ENCODE results near the gene PTPRB.

PTPRB gene

DNA sequence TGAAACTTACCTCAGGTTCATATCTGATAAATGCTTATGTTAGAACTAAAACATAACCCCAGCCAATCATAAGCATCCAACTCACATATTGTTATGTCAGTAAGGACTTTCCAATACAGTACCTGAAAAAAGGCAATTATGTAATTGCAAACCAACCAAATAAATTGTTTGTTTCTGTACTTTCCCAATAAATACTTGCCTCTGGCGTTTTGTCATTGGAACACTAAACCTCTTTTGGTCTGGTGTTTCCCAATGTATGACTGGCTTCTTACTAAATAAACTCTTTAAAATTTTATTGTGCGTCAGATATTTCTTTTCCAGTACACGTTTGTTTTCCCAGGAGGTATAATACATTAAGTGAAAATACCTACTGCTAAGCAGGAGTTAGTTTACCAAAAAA, 6.7 kb upstream of the PTPRB start:
- DNase-seq (ENCODE audit: low read depth): no peak

DNA sequence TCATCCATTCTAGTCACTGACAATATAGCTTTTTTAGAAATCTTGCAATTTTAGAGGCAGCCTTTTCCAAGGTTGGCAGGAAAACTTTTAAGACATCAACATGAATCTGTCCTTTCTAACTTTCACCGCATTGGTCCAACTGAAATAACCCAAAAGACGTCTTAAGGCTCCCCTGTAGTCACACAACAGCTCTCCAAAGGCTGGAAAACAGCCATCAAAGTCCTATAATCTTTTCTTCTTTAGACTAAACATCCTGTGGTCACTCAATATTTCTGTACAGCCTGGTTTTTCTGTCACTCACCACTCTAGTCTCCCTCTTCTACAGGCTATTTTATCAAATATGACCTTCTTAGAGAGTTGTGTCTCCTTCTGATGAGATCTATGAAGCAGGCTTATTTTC, 4.5 kb upstream of the PTPRB start:
- DNase-seq (ENCODE audit: low read depth): no peak

DNA sequence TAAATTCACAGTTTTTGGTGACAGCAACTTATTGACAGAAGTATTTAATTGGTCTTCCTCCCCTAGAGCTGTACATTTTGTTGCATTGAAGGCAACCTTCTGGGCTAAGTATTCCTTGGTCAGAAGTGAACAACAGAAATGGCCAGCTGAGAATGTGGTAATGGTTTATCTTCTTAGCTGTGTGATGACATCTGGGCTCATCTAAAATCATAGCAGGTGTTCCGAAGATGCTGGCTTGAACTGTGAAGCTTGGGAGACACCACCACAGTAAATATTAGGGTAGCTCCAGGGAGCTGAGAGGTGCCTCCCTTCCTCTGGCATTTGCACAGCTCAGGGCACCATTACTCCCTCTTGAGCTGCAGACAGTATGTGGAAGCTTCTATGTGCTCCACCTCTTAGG, 3.7 kb upstream of the PTPRB start:
- DNase-seq (ENCODE audit: low read depth): no peak

DNA sequence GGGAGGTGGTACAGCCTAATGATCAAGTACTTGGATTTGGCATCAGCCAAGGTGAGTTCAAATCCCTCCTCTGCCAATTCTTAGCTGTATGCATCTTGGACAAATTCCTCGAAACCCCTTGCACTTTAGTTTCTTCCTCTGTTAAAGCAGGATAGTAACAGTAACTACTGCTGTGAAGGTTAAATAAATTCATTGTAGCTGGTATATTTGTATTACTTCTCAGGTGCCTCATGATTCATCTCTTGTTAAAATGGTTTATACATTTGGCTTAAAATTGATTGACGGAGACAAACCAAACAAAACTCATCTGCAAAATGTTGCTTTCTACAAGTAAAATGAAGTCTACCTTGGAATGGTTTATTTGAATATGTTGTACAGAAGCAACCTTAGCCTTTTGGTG, 2.3 kb upstream of the PTPRB start:
- no peak for DNase-seq (ENCODE audit: low read depth)

DNA sequence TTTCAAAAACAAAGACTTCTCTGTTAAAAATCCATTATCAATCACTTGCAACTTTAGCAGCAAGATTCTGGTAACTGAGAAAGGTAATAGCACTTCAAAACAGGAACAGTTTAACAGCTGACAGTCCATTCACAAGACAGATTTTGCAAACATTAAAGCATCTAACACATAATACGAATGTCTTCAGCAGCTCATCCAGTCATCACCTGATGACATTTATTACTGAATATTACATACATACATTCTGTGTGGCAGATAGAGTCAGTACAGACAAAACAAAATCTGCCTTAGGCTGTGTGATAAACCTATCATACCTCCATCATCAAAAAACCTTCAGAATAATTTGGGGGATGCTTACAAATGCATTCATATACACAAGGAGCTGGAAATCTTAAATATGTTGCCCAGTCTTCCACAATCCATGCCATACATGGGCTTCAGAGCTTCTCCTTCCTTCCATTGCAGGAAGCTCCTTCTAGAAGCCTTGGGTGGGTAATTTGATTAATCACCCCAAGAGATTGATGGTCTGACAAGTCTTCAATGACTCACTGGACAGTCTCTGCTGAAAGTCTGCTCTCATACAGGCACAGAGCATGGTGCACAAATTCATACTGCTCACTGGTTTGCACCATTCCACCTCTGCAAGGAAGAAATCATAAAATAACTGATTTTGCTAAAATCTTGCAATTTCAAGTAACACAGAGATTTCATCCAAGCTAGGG, 1.6 kb upstream of the PTPRB start:
- no peak for DNase-seq (ENCODE audit: low read depth)

DNA sequence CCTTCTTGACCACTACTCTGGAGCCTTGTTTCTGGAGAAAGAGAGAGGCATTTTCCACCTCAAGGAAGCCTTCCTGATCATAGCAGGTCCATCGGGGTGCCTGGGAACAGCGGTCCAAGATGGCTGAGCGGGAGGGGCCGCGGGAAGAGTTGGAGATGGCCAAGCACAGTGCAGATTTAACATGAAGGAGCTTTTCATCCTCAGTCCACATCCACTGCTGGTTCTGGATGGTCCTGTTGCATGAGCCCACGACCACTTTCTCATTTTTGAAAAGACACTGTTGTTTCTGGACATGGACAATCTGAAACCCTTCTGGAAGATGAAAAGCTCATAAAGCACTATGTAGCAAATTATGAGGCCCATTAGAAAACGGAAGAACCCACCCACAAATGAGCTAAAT, 1.5 kb downstream of the PTPRB start:
- DNase-seq (ENCODE audit: low read depth): no peak

DNA sequence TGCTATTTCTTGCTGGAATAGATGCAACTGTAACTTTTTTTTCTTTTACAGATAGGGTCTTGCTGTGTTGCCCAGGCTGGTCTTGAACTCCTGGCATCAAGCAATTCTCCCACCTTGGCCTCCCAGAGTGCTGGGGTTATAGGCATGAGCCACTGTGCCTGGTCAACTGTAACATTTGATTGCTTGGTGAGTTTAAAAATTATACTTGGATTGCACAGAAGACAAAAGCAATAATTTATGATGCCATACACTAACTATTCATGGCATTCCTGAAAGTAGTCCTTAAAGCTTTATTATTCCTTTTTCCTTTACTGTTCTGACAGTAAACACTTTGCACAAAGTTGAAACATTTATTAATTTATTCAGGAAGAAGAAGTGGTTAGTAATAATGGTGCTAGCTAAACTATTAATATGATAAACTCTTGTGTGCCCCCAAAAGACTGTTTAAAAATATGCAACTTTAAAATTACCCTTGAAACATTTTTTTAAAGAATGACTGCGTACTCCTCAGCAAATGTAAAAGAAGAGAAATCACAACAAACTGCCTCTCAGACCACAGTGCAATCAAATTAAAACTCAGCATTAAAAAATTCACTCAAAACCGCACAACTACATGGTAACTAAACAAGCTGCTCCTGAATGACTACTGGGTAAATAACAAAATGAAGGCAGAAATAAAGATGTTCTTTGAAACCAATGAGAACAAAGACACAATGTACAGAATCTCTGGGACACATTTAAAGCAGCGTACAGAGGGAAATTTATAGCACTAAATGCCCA, 8.3 kb downstream of the PTPRB start:
- no peak for DNase-seq (ENCODE audit: low read depth)

DNA sequence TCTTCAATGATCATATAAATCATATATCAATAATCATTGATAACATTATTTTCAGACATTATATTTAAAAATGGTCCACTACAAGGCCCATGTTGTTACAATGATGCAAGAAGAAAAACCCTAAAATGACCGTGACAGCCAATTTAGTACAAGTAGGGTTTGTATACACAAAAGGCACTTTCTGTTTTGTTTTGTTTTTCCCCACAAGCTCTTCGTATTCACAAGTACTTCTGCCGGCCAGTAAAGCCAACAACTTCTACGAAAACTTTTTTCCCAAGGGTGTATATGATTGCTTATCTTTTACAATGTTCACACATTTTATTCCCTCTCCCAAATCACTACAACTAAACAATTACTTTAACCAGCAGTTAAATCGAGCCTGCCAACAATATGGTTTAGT, 9.6 kb downstream of the PTPRB start:
- DNase-seq (ENCODE audit: low read depth): no peak

DNA sequence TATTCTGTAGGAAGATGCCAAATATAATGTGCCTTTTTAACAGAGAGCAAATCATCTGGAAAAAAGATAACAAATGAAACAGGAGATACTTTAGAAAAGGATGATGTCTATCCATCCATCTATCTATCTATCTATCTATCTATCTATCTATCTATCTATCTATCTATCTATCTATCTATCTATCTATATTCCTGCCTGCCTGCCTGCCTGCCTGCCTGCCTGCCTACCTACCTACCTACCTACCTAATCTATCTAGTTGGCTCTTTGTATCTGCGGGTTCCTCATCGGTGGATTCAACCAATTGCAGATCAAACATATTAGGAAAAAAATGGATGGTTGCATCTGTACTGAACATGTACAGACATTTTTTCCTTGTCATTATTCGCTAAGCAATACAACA, 11.0 kb downstream of the PTPRB start:
- no peak for DNase-seq (ENCODE audit: low read depth)

DNA sequence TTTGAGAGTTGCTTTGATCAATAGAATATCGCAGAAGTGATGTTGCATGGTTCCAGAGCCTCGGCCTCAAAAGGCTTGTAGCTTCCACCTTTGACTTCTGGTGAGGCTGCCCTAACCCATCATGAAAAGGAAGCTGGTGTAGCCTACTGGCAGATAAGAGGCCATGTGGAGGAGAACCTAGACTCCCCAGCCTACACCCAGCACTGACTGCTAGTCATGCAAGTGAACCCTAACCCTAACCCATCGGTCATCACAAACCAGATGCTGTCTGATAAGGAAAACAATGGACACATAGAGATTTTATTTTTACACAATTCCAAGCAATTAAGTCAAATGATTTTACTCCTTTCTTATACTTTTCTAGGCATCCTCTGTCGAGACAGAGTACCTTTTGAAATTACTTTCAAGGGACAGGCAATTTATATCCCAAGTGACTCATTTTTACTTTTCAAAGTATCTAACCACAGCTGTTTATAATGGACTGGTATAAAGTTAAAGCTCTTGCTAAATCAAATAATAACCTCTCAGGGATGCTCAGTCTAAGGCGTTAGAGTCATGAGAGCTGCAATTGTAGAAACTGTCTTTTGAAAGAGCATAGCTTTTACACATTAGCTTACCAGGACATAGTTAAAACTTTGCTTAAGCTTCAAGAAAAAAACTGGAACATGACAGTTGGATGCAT, 17.6 kb downstream of the PTPRB start:
- DNase-seq (ENCODE audit: low read depth): no peak

DNA sequence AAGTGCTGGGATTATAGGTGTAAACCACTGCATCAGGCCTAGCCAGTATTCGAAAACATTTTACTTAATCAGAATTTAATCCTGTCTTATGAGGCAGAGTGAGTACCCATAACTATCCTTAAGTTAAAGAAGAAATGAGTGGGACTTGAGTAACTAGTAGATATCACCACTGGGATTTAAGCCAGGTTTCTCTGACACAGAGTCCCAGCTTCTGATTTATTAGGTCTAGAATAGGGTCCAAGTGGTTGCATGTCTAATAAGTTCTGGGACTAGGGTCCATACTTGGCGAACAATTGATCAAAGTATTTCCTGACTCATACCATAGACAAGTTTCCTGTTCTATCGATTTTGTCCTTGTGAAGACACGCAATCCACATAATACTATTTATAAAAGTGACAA, 18.9 kb downstream of the PTPRB start:
- no peak for DNase-seq (ENCODE audit: low read depth)

DNA sequence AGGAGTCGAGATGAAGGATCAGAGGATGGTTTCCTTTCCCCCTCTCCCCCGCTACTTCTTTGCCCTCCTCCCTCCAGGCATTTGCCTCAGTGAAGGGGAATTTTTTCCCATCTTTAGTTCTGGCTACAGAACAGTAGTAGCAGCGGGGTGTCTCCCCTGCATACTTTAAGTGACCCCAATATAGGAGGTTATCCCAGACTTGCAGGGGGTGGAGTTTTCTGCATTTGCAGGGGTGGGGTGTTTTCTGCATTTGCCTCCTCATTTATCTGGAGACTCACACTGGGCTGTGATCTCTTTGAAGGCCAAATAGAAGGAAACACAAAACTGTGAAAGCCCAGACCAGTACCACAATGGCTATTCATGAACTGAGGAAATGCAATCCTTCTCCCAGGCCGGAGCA, 19.8 kb downstream of the PTPRB start:
- no peak for DNase-seq (ENCODE audit: low read depth)

DNA sequence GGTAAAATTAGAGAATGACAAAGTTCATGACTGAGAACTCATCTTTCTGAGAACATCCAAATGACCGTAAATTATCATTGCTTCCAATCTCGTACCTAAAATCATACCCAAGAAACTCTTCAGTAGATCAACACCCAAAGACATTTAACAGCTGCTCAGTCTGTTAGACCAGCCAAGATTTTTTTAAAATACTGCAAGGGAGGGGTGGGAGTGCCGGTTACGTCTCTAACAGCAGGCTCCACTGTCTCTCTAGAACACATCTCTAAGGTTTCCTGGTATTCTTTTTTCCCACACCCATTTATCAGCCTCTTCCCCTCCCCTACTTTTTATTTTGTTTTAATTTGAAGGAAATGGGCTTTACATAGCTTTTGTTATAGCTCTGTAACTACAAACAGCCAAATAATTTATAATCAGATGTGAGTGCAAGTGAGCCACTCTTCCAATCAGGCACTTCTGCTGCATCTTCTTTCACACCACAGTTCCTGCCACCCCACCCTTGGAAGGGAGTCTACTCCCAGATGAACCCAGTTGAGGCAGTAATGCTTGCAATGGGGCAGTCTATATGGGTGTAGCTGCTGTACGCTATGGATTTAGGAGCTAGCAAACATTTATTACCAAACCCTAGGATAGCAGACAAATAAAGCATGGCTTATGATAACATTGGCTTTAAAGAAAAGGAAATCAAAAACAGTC, 21.9 kb downstream of the PTPRB start:
- no peak for DNase-seq (ENCODE audit: low read depth)

DNA sequence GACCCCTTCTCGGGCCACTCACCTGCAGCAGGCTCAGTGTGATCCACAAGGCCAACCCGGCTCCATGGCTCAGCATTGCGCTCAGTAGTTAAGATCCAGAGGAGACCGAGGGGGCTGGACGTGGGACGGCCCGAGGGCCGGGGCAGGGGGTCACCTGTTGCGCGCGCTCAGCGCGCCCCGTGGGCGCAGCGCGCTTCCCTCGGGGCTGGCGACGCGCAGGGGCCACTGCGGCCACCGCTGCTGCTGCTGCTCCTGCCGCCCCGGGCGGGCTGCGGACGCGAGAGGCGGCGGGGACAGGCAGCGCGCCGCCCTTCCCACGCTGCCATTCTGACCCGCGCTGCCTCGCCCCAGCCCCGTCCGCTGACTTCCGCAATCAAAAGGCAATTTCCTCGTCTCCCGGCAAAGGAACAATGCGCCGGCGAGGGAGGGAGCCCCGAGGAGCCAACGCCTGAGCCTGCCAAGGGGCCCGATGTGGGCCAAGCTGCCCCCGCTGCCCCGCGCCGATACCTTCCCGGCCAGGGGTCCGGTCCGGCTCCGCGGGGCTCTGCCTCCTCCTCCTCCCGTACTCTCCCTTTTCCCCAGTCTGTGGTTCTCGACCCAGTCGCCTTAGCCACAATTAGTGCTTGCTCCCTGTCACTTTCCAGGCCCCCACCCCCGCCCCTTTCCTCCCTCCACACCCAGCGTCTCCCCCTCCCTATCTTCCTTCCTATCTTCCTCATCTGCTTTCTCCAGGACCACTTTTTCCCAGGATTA, 27.3 kb downstream of the PTPRB start:
- no peak for DNase-seq (ENCODE audit: low read depth)

DNA sequence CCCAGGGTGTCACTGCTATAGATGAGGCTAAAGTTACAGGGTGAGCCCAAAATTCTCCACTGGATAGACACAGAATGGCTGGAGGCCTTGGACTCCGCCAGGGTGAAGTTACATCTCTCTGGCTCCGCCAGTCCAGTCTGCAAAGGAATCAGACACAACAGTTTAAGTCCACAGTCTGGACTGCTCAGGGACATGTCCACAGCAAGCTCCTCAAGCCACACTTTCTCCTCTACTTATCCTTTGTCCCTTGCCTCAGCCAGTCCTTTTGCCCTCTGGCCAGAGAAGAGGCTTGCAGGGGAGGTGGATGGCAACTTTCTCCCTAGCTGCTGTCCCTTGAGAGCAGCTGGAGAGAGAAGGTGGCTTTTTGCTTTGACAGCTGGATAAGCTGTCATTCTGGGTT, 28.0 kb downstream of the PTPRB start:
- DNase-seq (ENCODE audit: low read depth): no peak

DNA sequence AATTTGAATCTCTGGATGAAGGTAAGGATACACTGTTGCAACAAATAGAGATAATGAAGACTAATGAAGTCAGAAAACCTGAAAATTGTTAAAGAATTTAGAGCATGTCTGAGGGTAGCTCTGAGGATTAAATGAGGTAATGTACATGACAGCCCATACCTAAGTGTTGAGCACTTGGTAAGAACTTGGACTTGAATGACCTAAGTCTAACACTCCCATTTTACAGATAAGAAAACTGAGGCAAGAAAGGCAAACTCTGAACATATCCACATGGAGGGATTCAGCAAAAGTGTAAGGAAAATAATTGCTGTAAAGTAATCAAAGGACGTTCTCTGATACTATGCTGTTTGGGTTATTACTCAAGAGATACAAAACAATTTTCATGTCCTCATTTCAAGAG, 29.0 kb downstream of the PTPRB start:
- DNase-seq (ENCODE audit: low read depth): no peak

DNA sequence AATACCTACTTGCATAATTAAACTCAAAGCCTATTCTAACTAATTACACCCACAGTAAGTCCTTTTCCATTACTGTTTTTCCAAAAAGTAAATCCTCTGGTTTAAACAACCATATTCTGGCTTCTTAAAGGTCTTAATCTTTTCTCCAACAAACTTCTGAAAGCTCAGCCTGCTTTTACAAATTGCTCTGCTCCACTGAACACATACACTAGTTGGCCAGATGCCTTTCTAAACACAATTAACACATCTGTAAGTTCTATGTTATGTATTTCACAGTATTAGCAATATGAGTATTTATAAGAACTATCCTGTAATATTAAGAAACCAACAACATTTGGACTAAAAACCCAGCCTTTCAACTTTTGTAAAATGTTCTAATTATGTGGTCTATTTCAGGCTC, 30.1 kb downstream of the PTPRB start:
- DNase-seq (ENCODE audit: low read depth): no peak

DNA sequence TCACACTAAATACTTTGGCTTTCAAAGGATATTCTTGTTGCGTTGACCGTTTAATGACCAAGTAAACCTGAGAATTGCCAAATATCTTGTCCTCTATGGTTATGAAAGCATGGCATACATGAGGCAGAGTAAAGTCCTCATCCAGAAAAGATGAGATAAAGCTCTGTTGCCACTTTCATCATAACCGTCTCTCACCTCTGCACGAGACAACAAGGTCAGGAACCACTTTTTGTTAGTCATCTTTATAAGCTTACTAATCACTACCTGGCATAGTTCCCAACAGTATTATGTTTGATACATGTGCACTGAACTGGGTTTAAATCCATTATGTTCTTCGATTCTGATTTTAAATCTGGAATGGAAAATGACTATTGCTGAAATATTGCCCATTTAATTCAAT, 31.3 kb downstream of the PTPRB start:
- no peak for DNase-seq (ENCODE audit: low read depth)

DNA sequence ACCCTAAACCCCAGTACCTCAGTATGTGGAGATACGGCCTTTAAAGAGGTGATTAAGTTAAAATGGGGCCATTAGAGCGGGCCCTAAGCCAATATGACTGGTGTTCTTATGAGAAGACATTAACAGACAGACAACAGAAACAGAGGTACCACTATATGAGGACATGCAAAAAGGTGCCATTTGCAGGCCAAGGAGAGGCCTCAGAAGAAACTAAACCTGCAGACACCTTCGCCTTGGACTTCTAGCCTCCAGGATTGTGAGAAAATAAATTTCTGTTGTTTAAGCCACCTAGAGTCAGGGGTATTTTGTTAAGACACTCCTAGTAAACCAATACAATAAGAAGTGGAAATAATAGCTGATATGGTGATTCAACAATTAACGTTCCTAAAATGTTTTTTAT, 32.6 kb downstream of the PTPRB start:
- DNase-seq (ENCODE audit: low read depth): no peak

DNA sequence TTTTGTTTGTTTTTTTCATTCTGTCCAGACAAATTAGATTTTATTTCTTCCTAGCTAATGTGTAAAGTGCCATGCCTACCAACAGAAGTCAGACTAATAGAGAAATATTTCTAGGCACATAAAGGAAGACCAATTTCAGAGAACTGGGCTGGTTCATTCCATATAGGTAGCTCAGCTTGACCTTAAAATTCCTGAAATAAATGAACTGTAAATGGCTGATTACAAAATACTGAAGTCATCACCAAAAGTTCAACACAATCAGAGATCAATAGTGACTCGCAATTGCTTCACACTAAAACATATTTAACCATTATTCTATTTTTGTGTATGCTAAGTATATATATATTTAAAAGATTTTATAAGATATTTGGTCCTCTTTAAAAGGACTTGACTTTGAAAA, 34.2 kb downstream of the PTPRB start:
- DNase-seq (ENCODE audit: low read depth): no peak

DNA sequence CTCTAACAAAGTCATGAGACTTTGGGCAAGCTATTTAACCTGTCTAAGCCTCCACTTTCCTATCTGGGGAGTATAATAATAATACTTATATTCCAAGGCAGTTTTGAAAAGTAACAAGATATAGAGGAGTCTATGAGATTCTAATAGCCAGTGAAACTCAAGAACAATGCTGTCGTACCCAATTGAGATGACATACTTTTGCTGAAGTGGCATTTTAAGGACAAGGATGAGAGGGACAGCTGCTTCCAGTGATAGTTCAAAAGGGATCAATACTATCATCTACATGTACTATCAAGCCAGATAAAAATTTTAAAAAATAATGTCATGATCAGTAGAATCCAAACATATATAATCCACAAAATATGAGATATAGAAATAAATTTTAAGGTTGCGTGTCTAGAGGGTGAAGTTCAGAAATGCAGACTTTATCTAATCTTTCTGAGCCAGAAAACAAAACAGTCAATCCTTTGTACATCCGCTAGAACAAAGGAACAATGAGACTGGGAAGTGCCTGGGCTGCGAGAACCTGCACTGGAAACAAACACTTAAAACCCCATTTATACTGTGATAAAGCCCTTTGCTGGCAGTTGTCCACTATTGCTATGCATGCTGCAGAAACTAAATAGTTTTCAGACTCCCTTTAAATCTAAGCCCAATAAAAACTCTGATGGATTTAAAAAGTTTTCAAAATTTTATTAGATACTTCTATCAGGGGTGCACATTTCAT, 38.6 kb downstream of the PTPRB start:
- no peak for DNase-seq (ENCODE audit: low read depth)

All from activated T-helper 1 cell treated with Interleukin-2 at 50 U/mL for 16 hours (primary cell).